ENCODE results near the gene DMWD. TPM values are rescaled to one million over a fixed set of nuclear protein-coding genes. Genes with fewer than 3 reads are reported as not detected.

Gene DMWD
- total RNA-seq, 1 experiment from 2014 or later = 57.5 TPM

GRCh38 chr19:45763691-45764294 lies 28.9 kb downstream of the DMWD start:
- Mint-ChIP-seq H3K36me3 (ENCODE audit: insufficient read depth, unreplicated experiment) (peaks cover 16% of the 10 kb centered on the region), H3K9me3 (ENCODE audit: unreplicated experiment) (no peaks in the 10 kb centered on the region), H3K4me1 (ENCODE audit: insufficient read depth, unreplicated experiment) (no peaks in the 10 kb centered on the region), H3K4me3 (ENCODE audit: unreplicated experiment) (no peak overlapping the region), H3K27ac (ENCODE audit: low read depth, unreplicated experiment) (no peak overlapping the region), H3K27me3 (ENCODE audit: insufficient read depth, unreplicated experiment) (no peaks in the 10 kb centered on the region)
- intact Hi-C loops (cut with micrococcal nuclease) = no loop called here
- TF ChIP-seq, protein P1, sequence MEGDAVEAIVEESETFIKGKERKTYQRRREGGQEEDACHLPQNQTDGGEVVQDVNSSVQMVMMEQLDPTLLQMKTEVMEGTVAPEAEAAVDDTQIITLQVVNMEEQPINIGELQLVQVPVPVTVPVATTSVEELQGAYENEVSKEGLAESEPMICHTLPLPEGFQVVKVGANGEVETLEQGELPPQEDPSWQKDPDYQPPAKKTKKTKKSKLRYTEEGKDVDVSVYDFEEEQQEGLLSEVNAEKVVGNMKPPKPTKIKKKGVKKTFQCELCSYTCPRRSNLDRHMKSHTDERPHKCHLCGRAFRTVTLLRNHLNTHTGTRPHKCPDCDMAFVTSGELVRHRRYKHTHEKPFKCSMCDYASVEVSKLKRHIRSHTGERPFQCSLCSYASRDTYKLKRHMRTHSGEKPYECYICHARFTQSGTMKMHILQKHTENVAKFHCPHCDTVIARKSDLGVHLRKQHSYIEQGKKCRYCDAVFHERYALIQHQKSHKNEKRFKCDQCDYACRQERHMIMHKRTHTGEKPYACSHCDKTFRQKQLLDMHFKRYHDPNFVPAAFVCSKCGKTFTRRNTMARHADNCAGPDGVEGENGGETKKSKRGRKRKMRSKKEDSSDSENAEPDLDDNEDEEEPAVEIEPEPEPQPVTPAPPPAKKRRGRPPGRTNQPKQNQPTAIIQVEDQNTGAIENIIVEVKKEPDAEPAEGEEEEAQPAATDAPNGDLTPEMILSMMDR (IDR thresholded peaks at IDR 0.05; ENCODE audit: unreplicated experiment) = no peak
- no TSS peak for BruUV-seq (replicated peaks)
- ChIA-PET POLR2A (interaction anchor here (0.6 kb wide), 1 partner anchor 29 kb away, joined by 3 read pairs; no protein-coding TSS in a partner anchor), CTCF (no interaction called here)
- DNase-seq (ENCODE audit: unreplicated experiment) = no peak

DNA sequence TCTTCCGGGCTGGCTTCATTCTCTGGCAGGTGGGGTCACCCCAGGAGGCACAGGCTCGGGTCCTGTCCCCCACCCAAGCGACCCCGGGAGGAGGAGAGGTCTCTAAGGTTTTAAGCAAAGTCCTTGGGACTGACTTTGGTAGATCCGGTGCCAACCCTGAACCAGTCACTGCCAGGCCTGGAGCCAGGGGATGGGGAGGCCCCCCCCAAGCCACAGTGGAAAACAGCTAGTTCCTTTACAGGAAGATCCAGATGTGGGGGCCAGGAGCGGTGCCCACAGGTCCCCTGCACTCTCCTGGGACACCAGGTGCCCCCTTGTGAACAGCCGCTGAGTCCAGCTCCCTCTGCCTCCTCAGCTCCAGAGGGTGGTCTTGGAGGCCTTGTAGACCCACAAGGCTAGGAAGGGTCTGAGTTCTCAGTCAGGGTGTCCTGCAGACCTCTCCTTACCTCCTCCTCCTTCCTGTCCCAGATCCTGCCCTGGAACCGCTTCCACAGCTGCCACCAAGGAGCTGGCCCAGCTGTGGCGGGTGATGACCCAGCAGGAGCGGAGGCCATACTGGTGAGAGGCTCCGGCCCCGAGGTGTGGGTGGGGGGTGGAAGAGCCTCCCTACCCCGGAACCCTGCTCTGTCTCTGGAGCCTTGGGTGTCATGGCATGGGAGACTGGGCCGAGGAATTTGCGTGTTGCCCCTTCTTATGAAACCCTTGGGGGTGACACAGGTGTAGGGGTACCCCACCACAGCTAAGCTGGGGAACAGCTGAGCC lies 29.6 kb downstream of the DMWD start:
- no TSS peak for BruUV-seq (replicated peaks)
- POLR2A ChIA-PET = interaction anchor here (1.8 kb wide), 1 partner anchor 11 kb away, joined by 9 read pairs; no protein-coding TSS in a partner anchor
- Mint-ChIP-seq H3K27ac (ENCODE audit: low read depth, unreplicated experiment) (no peak overlapping the region), H3K36me3 (ENCODE audit: insufficient read depth, unreplicated experiment) (peaks cover 16% of the 10 kb centered on the region), H3K4me3 (ENCODE audit: unreplicated experiment) (no peak overlapping the region), H3K27me3 (ENCODE audit: insufficient read depth, unreplicated experiment) (no peaks in the 10 kb centered on the region), H3K9me3 (ENCODE audit: unreplicated experiment) (no peaks in the 10 kb centered on the region), H3K4me1 (ENCODE audit: insufficient read depth, unreplicated experiment) (no peaks in the 10 kb centered on the region)
- DNase-seq (ENCODE audit: unreplicated experiment) = no peak
- intact Hi-C loops (cut with micrococcal nuclease) = no loop called here
- TF ChIP-seq, protein P1 (IDR thresholded peaks at IDR 0.05; ENCODE audit: unreplicated experiment) = no peak
- CTCF ChIA-PET = interaction anchor here (0.6 kb wide), 1 partner anchor 53 kb away, joined by 4 read pairs; no protein-coding TSS in a partner anchor

GRCh38 chr19:45761714-45762113 lies 30.9 kb downstream of the DMWD start:
- BruUV-seq (replicated peaks) = no TSS peak
- Mint-ChIP-seq H3K27ac (ENCODE audit: low read depth, unreplicated experiment) (no peak overlapping the region), H3K4me3 (ENCODE audit: unreplicated experiment) (no peak overlapping the region), H3K4me1 (ENCODE audit: insufficient read depth, unreplicated experiment) (peaks cover 6% of the 10 kb centered on the region), H3K27me3 (ENCODE audit: insufficient read depth, unreplicated experiment) (no peaks in the 10 kb centered on the region), H3K9me3 (ENCODE audit: unreplicated experiment) (no peaks in the 10 kb centered on the region), H3K36me3 (ENCODE audit: insufficient read depth, unreplicated experiment) (peaks cover 16% of the 10 kb centered on the region)
- TF ChIP-seq, protein P1 (IDR thresholded peaks at IDR 0.05; ENCODE audit: unreplicated experiment) = no peak
- no peak for DNase-seq (ENCODE audit: unreplicated experiment)
- ChIA-PET POLR2A (interaction anchor here (1.3 to 1.8 kb wide), 2 partner anchors 9 to 45 kb away, joined by 5 to 9 read pairs; no protein-coding TSS in a partner anchor), CTCF (interaction anchor here (0.5 kb wide), 1 partner anchor 81 kb away, joined by 4 read pairs; no protein-coding TSS in a partner anchor)
- intact Hi-C loops (cut with micrococcal nuclease) = no loop called here

- H3K27me3 Mint-ChIP-seq (ENCODE audit: insufficient read depth, unreplicated experiment) = no peaks in the 10 kb centered on the region
- CTCF ChIA-PET = interaction anchor here (0.6 to 0.7 kb wide), 2 partner anchors 45 to 246 kb away, joined by 3 to 4 read pairs; no protein-coding TSS in a partner anchor
Measured at GRCh38 chr19:45758921-45759320, 33.7 kb downstream of the DMWD start.

More at GRCh38 chr19:45758921-45759320, 33.7 kb downstream of the DMWD start:
- POLR2A ChIA-PET = interaction anchor here (2.3 to 4.1 kb wide), 2 partner anchors 9 to 42 kb away, joined by 9 to 38 read pairs; partner anchors contain the start of gene SIX5
- no peak for DNase-seq (ENCODE audit: unreplicated experiment)
- TF ChIP-seq, protein P1 (IDR thresholded peaks at IDR 0.05; ENCODE audit: unreplicated experiment) = no peak
- Mint-ChIP-seq H3K36me3 (ENCODE audit: insufficient read depth, unreplicated experiment) (peaks cover 1% of the 10 kb centered on the region), H3K27ac (ENCODE audit: low read depth, unreplicated experiment) (no peak overlapping the region), H3K4me3 (ENCODE audit: unreplicated experiment) (no peak overlapping the region), H3K9me3 (ENCODE audit: unreplicated experiment) (no peaks in the 10 kb centered on the region), H3K4me1 (ENCODE audit: insufficient read depth, unreplicated experiment) (peaks cover 6% of the 10 kb centered on the region)
- intact Hi-C loops (cut with micrococcal nuclease) = no loop called here
- BruUV-seq (replicated peaks) = no TSS peak
